GM21737 (cell line): ENCODE data around the gene TMEM184B.
A peak's percentile ranks its signal among the peaks of the same experiment; 100 is the strongest.

Experiments
- ATAC-seq: cut with Tn5 transposase; IDR thresholded peaks from one replicate; pipeline ENCODE4 v1.9.1; 2021; ENCODE audit warnings: mild to moderate bottlenecking, moderate library complexity; ENCODE audit not compliant: unreplicated experiment

The TMEM184B gene

DNA sequence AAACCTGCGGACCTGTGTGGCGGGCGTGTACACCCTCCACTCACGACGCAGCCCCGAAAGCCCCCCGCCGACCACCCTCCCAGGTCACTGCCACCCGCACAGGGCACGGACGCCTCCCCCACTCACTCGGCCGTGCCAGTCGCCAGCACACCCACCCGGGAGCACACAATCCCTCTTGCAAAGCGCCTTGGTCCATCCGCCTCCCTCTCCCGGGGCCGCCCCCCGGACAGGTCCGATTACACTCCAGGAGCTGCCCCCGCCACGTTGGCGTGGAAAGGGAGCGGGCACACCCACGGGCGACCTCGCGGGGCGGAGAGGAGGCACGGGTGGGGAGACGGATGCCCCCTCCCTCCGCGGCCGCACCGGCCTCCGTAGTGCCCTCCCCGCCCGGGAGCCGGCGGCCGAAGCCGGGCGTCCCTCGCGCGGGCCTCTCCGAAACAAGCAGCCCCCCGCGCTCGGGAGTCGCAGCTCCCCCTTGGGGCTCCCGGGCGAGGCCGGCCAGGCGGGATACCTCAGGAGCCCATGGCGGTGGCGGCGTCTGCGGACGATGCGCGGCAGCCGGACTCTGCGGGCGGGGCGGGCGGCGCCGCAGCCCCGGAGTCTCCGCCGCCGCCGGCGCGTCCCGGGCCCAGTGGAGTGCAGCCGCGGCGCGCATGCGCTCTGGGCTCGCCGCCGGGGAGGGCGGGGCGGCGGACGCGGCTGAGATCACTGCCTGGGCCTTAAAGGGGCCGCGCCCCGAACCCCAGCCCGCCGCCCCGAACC lies at the start of gene TMEM184B:
TMEM184B (minus strand) TSS at position 638 of the 762 bp plus-strand sequence. CDS start 25,049 bp downstream, outside the sequence.
- peak; percentile 74 for ATAC-seq

DNA sequence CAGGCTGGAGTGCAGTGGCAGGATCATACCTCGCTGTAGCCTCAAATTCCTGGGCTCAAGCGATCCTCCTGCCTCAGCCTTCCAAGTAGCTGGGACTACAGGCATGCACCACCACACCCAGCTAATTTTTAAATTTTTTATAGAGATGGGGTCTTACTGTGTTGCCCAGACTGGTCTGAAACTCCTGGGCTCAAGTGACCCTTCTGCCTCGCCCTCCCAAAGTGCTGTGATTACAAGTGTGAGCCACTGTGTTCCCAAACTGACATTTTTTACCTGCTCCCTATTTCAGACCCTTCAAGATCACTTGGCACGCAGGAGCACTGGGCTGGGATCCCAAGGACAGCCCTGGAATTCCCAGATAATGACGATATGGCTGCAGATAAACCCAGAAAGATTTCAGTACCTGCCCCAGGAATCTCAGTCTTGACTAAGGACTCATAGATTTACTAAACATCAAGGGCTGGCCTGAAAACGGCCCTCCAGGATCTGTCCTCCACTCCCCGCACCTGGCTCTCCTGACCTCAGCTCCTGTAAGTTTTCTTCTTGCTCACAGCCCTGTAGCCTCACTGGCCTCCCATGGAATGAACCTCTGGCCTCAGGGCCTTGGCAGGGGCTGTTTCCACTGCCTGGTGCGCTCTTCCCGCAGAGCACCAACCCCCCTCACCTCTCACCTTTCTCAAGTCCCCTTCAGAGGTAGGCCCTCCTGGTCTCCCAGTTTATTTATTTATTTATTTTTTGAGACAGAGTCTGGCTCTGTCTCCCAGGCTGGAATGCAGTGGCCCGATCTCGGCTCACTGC lies 48.0 kb upstream of the TMEM184B start:
- ATAC-seq, result no peak

DNA sequence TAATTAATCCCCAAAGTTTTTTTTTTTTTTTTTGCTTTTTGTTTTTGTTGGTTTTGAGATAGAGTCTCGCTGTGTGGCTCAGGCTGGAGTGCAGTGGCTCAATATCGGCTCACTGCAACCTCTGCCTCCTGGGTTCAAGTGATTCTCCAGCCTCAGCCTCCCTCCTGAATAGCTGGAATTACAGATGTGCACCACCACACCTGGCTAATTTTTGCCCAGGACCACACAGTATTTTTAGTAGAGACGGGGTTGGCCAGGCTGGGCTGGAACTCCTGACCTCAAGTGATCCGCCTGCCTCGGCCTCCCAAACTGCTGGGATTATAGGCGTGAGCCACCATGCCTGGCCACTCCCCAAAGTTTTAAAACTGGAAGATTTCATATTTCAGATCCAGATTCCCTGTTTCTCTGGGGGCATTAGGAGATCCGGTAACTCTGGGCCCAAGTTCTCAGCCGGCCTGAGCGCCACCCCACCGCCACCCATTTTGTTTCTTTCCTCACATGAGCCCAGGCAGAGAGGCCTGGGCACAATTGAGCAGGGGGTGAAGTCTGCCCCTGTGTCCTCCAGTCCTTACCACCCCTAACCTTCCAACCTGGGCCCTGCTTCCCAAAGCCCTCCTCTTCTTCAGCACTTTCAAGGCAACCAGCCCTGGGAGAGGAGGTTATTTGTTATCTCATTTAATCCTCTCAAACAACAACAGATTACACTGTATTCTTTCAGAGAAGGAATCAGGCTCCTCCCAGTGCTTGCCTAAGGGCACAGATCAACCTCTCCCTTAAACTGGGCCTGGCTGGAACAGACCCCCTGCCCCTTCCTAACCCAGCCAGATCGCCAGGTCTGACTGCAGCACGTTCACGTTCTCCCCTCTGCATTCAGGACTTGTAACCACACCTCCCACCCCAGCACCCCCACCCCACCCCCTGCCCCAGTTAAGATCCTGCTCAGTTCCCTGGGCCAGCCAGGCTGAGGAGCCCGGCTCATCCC lies 46.3 kb upstream of the TMEM184B start:
- no peak for ATAC-seq

DNA sequence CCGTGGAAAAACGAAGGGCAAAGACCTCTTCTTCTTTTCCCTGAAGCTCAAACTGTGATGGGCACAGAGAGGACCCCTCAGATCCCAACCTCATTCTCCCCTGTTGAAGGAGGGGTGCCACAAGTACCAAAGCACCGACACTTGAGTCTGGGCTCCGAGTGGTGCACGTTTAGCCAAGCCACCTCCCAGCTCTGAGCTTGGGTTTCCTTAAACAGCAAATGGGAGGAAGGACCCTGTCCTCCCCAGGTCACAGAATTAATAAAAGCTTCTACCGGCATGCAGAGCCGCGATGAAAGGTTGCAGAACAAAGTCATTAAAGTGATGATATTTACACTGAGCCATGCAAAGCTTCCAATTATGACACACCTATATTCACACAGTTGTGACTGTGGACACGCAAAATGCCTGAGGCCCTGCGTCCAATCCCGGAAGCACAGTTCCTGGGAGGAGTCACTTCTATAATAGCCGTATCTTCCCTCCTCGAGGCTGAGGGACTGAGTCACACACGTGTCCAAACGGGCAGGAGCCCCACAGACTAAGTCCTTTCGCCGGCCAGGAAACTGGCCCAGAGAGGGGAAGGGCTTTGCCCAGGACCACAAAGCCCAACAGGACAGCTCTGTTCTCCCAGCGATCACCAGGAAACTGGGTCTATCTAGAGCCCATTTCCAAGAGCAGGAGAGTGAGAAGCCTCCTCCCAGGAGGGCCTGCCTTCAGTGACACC lies 45.3 kb upstream of the TMEM184B start:
- ATAC-seq, result no peak

DNA sequence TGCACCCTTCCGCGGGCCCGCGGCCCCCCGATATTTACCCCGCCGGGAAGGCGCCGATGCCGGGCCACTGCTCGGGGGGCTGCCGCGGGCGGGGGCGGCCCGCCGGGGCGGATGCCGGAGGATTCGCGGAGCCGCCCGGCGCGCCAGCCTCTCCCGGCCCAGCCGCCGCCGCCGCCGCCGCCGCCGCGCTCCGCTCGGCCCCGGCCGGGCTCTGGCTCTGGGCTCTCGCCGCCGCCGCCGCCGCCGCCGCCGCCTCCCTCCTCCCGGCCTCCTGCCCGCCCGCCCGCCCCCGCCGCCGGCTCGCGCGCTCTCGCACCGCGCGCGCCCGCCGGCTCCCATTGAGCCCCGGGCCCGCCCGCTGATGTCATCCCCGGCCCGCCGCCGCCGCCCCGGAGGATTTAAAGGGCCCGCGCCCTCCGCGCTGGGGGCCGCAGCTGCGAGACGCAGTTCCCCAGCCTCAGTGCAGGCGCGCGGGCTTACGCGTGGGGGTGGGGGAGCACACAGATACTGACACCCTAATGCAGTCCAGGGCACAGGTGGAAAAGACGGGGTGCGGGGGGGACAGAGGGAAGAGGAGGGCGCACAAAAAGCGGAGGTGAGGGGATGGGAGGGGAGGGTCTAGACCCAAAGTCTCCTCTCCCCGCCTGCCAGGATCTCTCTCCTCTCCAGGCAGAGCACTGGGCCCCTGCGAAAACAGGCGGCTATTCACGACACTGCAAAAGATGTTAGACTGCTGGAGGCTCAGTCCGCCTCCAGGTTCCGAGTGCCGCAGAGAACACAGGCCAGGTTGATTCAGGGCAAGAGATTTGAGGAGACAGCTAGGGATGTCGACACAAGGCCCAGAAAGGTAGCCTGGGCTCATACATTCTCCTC lies 44.5 kb upstream of the TMEM184B start, which contains the start of gene CSNK1E:
CSNK1E (minus strand) TSS at position 312 of the 873 bp plus-strand sequence. CDS start 3,276 bp downstream, outside the sequence.
- ATAC-seq, result peak; percentile 28

DNA sequence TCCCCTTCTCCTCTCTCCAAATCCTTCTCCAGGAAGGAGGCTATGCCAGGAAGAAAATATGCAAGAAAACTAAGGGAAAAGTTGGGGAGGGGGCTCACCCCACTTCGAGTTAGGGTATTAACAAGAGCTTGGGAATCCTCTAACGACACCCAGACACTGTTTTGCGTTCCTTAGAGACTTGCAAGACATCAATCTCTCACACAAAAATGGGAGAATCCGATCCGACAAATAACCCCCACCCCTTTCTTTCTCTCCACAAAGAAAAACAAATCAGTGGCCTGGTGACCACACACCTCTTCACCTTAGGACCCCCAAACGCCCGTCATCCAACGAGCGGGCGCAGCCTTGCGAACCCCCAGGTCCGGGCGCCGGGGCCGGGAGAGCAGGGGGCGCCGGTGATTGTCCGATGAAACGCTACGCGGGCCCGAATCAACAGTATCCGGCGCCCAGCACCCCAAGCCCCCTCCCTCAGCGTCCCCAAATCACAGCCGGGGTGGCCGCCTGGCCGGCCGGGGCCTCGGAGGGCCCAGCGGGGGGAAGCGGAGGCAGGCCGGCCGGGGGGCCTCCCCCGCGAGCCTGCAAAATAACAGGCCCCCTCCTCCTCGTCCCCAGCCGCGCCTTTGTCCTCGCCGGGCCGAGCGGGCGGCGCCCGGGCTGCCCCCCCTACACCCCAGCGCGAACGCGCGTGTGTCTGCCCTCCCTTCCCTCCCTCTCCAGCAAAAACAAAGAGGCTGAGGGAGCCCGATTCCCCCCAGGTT lies 43.7 kb upstream of the TMEM184B start:
- ATAC-seq, result peak; percentile 30

DNA sequence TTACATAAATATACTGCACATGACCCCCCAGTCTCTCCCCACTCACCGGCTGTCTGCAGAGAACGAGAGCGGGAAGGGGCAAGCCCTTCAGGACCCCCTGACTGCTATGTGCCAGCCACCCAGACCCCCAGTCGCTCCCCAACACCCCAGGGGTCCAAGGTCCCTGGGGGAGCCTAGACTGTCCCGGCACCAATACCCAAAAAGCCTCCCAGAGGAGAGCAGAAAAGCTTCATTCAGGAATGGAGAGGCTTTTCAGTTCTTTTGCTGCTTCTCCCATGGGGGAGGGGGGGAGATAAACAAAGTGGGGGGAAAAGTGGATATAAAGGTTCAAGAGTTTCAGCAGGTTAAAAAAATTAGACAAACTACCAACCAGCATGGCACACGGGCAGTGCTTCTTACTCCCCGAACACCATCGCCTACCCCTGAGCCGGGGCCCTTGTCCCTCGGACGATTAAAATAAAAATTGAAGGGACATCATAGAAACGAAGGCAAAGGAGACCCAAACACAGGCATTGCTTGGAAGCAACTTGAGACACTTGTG lies 43.1 kb upstream of the TMEM184B start:
- no peak for ATAC-seq

DNA sequence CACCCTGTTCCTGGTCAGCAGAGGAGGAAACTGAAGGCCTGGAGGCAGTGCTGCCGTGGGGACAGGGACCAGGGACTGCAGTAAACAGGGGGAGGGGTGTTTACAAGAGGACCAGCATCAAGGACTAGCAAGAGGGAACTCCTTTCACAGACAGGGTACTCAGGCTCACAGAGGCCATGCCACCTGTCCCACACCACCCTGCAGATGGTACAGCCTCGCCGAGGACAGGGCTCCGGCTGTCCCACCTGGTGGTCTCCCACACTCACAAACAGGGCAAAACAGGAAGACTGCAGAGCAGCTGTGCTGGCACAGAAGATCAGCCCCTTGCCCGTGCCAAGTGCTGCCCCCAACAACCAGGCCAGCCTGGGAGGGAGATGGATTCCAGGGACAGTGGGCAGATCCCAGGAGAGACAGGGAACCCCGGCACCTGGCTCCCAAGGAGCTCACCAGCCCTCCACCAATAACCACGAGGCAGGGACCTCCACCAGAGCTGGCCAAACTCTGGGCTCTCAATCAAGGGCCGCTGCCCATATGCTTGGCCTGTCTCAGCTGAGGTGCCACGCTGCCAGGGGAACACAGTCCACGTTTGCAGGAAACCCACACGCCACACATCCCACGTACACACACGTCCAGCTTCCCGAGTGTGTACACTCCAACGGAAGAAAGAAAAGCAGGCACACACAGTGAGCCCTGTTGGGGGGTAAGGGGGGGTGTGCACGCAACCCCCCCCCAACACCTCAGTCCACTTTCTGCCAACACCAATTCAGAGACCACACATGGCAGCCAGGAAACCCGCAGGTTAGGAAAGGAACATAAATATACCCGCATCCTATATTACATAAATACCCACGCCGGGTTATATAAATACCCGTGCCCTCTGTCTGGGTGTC lies 42.4 kb upstream of the TMEM184B start:
- ATAC-seq, result no peak

DNA sequence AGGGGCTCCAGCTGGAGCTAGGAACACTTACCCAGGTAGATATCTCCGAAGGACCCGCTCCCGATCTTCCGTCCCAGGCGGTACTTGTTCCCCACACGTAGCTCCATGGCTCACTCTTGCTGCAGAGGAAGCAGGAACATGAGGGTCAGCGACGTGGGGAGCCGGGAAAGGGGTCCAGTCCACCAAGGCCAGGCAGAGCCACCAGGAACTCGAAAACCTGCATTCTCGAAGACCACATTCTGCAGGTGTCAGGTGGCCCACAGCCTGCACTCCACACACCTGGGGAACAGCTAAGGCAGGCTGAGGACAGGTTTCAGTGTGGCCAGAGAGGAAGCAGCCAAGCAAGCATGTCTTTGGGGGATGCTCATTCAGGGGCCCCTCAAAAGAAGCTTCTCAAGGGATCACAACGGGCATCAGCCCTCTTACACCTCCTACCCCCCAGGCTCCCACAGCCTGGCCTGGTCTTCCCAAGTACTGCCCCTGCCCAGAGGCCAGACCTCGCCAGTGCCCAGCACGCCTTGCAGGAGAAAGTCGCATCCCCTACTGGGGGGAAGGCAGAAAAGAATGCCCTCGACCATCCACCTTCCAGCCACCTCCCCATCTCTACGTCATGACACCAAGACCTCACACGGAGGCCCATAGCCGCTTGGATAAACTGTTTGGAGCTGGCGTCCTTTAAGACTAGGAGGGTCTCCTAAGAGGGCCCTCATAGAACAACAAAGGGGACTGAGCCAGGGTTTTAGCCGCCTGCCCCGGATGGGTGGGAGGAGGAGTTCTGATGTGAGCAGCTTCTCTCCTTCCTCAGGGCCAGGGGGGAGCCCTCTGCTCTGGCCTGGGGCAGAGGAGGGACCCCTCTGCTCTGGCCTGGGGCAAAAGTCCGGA lies 41.5 kb upstream of the TMEM184B start:
- ATAC-seq, result no peak

DNA sequence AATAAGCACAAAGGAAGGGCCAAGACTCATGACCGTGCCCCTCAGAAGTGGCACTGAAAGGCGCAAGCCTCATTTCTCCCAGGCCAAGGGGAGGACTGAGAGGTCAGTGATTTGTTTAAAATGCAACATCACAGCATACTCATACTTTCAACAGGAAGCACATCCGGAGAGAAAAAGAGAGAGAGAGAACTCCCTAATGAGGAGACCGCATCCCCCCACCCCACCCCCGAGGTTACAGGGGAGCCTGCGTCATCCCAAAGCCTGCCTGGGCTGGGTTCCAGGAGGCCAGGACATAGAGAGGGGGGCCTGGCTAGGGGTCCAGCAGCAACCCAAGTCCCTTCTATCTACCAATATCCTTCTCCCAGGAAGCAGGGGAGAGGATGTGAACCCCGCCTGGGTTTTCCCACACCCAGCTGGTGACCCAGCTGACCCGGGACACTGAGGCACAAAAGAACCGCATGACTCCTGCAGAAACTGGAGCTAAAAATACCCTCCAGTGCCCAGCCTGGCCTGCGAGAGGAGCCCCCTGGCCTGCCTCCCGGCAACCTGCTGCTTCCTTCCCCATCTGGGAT lies 40.7 kb upstream of the TMEM184B start:
- ATAC-seq, result no peak

DNA sequence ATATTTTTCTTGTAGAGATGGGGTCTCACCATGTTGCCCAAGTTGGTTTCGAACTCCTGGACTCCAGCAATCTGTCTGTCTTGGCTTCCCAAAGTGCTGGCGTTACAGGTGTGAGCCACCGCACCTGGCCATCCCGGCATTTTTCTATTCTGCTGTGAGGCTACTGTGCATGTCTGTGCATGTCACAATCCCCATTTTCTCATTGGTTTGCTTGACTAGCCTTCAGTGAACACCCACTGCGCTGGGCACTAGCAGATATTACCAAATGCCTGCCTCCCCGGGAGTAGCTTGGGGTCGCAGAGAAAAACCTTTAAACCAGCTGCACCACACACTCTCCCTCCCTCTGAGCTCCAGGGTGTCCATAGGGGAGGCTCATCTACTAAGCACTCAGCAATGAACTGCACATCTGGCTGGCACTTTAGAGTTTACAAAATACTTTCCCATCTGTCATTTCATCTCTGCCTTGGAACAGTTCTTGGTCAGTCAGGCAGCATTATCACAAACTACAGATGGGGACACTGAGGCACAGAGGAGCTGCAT lies 39.5 kb upstream of the TMEM184B start:
- no peak for ATAC-seq

DNA sequence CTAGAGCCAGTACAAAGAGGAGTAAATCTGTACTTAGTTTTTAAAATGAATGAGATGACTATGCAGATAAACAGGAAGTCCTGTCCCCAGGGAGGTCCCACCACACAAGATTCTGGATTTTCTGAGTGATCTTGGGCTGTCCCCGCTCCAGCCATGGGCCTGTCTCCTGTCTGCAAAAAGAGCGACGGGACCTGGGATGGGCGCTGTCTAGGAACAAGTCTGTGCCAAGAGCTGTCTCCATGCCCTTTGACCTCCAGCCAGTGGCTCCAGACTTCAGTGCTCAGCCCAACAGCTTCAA lies 38.5 kb upstream of the TMEM184B start:
- no peak for ATAC-seq

DNA sequence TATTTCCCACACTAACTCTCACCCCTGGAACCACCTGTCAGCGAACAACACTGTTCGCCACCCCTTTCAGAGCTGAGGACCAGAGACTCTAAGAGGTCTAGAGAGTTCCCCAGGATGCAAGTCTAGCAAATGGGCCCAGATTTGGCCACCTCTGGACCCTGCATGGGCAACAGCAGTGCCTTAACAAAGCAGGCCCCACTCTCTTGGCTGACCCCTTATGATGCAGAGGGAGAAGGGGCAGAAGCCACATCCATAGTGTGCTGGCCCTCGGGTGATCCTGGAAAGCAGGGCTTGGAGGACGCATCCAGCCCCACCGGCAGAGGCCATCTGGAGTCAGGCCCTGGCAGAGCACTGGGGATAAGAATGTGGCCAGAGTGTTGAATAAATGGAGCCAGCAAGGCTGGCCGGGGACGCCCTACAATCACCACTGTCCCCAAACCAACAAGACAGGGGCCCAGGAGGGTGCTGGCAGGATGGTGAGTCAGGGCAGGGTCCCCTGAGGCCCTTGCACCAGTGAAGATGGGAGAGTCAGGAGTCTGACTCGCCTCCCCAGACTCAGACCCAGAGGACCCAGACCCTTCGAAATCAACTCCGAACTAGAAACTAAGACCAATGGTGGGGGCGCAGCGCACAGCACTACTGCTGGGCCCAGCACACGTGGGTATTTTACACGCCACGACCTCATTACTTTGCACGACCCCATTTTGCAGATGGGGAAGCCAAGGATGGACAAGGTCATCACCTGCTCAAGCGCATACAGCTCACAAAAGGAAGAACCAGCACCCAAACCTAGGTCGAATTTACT lies 37.9 kb upstream of the TMEM184B start:
- no peak for ATAC-seq

DNA sequence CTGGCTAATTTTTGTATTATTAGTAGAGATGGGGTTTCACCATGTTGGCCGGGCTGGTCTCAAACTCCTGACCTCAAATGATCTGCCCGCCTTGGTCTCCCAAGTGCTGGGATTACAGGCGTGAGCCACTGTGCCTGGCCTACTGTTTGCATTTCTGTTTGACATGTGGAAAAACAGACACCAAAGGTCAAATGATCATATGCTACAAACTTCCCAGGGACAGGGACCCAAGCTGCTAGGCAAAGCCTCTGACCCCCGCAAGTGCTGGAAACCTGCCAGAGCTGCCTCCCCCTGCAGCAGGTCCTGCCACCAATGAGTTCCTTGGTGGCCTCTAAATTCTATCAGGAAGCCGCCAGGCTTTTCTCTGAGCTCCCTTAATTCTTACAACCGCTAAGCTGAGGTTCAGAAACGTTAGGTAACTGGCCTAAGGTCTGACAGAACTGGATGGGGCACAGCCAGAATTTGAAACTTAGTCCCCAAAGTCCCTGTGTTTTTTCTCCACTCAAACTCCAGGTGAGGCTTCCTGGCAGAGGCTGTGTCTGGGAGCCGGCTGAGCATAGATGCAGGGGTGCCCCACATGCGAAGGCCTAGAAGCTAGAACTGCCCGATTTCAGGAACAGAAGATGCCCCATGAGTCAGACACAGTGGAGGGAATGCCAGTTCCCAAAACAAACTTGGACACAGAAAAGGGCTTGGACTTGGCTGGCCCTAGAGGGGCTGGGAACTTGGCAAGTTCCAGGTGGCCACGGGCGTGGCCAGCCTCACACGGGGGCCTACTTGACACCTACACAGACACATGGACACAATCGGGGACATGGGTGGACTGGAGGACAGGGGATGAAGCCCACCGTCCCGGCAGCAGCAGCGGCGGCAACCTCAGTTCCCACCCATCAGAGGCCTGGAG lies 37.1 kb upstream of the TMEM184B start:
- no peak for ATAC-seq
